ENCODE results near the gene SATL1. TPM values are rescaled to one million over a fixed set of nuclear protein-coding genes. Genes with fewer than 3 reads are reported as not detected.
"Not testable (repeated sequence)": the region's sequence is repeated elsewhere in the genome, so short reads cannot be mapped to it uniquely, and the experiment has no call there.

The SATL1 gene, protein sequence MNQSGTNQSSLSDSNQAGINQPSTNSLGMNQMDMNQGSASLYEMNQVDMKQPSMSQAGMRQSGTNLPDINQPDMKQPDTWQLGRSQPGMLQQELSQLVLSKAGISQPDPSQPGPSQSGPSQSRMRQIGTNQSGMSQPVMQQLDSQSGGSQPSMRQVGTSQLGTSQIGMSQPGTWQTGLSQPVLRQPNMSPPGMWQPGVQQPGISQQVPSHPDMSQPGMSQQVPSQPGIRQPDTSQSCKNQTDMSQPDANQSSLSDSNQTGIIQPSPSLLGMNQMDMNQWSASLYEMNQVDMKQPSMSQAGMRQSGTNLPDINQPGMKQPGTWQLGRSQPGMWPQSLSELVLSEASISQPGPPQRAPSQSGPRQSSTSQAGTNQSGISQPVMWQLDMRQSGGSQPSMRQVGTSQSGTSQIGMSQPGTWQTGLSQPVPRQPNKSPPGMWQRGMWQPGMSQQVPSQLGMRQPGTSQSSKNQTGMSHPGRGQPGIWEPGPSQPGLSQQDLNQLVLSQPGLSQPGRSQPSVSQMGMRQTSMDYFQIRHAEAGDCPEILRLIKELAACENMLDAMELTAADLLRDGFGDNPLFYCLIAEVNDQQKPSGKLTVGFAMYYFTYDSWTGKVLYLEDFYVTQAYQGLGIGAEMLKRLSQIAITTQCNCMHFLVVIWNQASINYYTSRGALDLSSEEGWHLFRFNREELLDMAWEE
- polyA plus RNA-seq: not detected

DNA sequence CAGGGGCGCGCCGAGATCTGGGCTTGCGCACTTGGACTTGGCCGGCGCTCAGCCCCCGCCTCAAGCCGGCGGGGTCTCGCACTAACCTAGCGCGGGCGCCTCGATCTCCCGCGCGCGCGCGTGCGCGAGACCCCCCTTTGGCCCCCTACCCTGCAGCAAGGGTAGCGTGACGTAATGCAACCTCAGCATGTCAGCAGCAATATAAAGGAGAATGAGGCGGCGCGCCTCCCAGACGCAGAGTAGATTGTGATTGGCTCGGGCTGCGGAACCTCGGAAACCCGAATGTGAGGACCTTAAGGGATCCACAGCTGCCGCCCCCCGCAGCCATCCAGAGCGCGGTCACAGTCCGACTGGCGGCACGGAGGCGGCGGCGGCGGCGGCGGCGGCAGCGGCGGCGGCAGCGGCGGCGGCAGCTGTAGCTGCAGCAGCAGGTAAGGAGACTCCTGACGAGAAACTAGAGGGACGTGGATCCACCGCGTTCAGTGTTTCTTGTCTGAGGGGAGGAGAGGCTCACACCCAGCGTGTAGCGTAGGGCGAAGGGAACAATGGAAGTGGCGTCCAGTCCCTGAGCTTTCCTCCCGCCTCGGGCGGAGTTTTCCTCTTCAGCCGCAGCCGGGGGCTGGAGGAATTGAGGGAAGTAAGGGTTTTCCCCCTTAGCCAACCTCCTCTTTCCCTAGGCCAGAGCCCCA, at the start of gene SATL1, which contains the start of gene ZNF711:
SATL1 (minus strand) TSS at position 19 of the 689 bp plus-strand sequence. CDS start 134,811 bp downstream, outside the sequence.
ZNF711 (plus strand) TSS at position 231 of the 689 bp plus-strand sequence. CDS start 3,582 bp downstream, outside the sequence.
- peak within 1 kb of the TSS; percentile 88 to 94 (median 90) for H3K4me3 Mint-ChIP-seq
- H3K9me3 Mint-ChIP-seq: no peaks in the 10 kb centered on the region
- H3K27me3 Mint-ChIP-seq (ENCODE audit: low read depth in 3 of 3): peaks cover 0 to 3% (median 0%) of the 10 kb centered on the region in 3 donors
- peak within 1 kb of the TSS in 5 of 6 donors; percentile 23 to 85 (median 51) for H3K27ac Mint-ChIP-seq
- peaks cover 14 to 17% of the 10 kb centered on the region in 2 donors for H3K4me1 Mint-ChIP-seq
- peak; percentile 5 to 24 (median 12) for DNase-seq
- no peaks in the 10 kb centered on the region for H3K36me3 Mint-ChIP-seq

DNA sequence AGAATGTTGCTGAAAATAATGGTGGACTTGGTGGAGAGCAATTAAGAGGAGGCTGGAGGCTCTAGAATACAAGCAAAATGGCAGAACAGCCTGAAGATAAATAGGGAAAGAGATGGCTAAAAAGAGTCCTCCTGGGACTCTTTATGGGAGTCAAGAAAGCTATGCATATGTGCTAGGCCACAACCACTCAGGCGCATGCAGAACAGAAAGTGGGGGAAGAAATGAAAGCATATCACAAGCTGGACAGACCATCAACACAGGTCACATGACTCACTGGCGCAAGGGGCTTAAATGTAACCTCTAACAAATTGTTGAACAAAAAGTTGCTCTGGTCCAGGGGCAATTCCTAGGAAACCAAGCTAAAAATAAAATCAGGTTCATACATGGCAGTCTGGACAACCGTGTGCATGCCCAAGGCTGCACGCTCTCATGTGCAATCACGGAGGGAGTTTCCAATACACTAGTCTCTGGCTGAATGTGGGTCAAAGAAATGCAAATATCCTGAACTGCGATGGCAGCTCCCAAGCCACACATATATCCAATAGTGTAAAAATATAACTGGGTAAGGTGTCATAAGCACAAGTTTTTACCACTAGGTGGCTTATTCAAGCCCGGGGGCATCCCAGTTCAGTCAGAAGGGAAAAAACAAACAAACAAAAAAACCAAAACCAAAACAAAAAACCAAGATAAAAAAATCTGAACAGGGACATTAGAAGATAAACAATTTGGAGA, 45.6 kb upstream of the SATL1 start:
- Mint-ChIP-seq H3K27ac (no peak overlapping the region), H3K36me3 (no peaks in the 10 kb centered on the region), H3K4me1 (no peaks in the 10 kb centered on the region), H3K4me3 (no peak overlapping the region), H3K27me3 (ENCODE audit: low read depth in 3 of 3) (peaks cover 0 to 3% (median 0%) of the 10 kb centered on the region in 3 donors), H3K9me3 (peaks cover 0 to 6% (median 1%) of the 10 kb centered on the region in 6 donors)
- DNase-seq: no peak

DNA sequence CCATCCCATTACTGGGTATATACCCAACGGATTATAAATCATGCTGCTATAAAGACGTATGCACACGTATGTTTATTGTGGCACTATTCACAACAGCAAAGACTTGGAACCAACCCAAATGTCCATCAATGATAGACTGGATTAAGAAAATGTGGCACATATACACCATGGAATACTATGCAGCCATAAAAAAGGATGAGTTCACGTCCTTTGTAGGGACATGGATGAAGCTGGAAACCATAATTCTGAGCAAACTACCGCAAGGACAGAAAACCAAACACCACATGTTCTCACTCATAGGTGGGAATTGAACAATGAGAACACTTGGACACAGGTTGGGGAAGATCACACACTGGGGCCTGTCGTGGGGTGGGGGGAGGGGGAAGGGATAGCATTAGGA, 41.7 kb upstream of the SATL1 start:
- H3K4me3 Mint-ChIP-seq; H3K27me3 Mint-ChIP-seq (ENCODE audit: low read depth in 3 of 3); DNase-seq; H3K9me3 Mint-ChIP-seq; H3K4me1 Mint-ChIP-seq; H3K36me3 Mint-ChIP-seq; H3K27ac Mint-ChIP-seq: not testable (repeated sequence)

DNA sequence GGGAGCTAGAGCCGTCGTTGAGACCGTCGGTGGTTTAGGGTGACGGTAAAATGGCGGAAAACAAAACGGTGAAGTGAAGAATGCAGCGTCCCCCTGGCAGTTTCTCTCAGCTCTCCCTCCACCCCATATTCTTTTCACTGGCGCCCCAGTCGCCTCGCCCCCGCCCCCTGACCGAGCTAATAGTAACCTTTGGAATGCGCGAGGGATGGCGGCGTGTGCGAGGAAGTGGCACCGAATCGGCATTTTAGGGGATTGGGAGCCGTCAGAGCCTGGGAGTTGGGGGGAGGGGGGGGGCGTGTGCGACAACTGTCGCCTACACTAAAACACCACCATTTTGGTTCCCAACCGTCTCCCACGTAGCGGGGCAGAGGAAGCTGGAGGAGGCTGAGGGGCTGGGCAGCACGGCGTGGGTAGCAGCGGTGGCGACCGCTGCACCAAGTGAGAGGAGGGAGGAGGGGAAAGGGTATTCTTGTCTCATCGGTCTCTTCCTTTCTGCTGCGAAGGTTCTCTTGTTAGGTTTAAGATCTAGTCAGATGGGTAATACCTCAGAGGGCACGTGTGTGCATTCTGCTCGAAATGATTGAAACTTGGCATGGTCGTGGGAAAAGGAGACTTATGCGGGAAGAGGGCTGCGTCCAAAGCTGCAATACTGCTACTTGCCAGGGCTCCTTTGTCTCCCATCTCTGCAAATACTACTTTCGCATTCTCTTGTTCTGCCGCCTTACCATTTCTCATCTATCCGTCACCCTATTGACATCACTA, 1.1 kb upstream of the SATL1 start:
- H3K4me3 Mint-ChIP-seq: peak overlapping the region; percentile 88 to 94 (median 90)
- H3K9me3 Mint-ChIP-seq: no peaks in the 10 kb centered on the region
- peak overlapping the region in 5 of 6 donors; percentile 23 to 85 (median 51) for H3K27ac Mint-ChIP-seq
- DNase-seq: peak in 2 of 3 donors; percentile 3 to 9
- no peaks in the 10 kb centered on the region for H3K36me3 Mint-ChIP-seq
- peaks cover 14 to 17% of the 10 kb centered on the region in 2 donors for H3K4me1 Mint-ChIP-seq
- H3K27me3 Mint-ChIP-seq (ENCODE audit: low read depth in 3 of 3): peaks cover 0 to 3% (median 0%) of the 10 kb centered on the region in 3 donors

DNA sequence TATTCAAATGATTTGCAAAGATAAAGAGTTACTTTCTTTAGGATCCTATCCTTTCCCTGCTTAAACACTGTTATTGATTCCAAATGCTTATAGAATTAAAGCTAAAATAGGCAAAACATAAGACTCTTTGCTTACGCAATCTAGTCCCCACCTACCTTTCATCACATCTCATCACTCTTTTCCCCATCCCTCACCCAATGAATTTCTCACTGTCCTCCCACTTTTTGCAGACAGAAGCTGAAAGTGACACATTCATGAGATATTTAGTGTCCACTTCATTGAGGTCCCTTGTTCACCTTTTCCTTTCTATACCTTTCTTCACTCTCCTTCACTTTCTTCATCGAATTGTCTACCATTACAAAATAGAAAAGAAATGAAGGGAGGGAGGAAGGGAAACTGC, 424 bp downstream of the SATL1 start:
- Mint-ChIP-seq H3K27ac (peak overlapping the region in 1 of 6 donors; percentile 20), H3K9me3 (no peaks in the 10 kb centered on the region), H3K27me3 (ENCODE audit: low read depth in 3 of 3) (peaks cover 2 to 3% (median 3%) of the 10 kb centered on the region in 3 donors), H3K4me1 (peaks cover 14 to 17% of the 10 kb centered on the region in 2 donors), H3K4me3 (peak overlapping the region; percentile 36 to 90 (median 71)), H3K36me3 (no peaks in the 10 kb centered on the region)
- no peak for DNase-seq

DNA sequence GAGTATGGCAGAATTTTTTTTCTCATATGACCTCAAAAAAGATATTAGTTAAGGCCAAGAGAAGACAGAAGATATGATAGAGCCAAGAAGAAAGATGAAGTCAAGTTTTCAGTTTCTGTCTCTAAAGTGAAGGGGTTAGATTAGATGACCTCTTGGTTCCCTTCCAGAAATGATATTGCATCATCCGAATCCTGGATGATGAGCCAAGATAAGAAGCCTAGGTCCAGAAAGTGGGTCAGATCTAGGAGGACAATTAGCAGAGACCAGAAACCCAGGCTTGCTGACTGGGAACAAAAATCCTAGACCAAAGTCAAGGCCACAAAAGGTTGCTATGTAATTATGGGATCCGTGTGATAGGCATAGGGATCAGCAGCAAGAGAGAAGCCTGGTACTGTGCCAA, 20.2 kb downstream of the SATL1 start:
- no peak for DNase-seq
- Mint-ChIP-seq H3K36me3 (no peaks in the 10 kb centered on the region), H3K4me3 (no peak overlapping the region), H3K4me1 (no peaks in the 10 kb centered on the region), H3K9me3 (peaks cover 0 to 3% (median 0%) of the 10 kb centered on the region in 6 donors), H3K27me3 (ENCODE audit: low read depth in 3 of 3) (peaks cover 2 to 6% (median 4%) of the 10 kb centered on the region in 3 donors), H3K27ac (no peak overlapping the region)

DNA sequence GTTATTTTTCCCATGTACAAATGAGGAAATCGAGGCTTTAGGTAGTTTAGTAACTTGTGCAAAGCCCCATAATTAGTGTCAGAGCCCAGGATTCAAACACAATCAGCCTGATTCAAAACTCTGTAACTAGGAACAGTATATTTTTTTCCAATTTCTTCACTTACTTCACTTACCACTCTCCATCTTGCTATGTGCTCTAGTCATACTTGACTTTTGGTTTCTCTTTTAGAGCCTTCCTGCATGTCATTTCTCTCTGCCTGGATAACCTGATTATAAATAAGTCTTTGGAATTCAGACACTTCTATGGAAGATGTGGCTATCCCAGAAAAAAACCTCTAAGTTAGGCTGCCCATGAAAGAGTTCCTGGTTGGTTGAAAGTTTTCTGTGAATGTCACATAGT, 22.2 kb downstream of the SATL1 start:
- Mint-ChIP-seq H3K27ac (no peak overlapping the region), H3K9me3 (peaks cover 0 to 3% (median 0%) of the 10 kb centered on the region in 6 donors), H3K36me3 (no peaks in the 10 kb centered on the region), H3K4me1 (no peaks in the 10 kb centered on the region), H3K27me3 (ENCODE audit: low read depth in 3 of 3) (peaks cover 2 to 6% (median 4%) of the 10 kb centered on the region in 3 donors), H3K4me3 (no peak overlapping the region)
- no peak for DNase-seq

DNA sequence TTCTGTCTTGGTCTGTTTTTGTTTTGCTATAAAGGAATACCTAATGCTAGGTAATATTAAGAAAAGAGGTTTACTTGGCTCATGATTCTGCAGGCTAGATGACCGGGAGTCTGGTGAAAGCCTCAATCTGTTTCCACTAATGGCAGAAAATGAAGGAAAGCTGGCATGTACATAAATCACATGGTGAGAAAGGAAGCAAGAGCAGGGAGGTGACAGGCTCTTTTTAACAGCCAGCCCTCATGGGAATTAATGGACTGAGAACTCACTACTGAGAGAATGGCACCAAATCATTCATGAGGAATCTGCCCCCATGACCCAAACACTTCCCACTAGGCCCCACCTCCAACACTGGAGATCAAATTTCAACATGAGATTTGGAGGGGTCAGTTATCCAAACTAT, 27.6 kb downstream of the SATL1 start:
- no peaks in the 10 kb centered on the region for H3K4me1 Mint-ChIP-seq
- peaks cover 2 to 4% (median 2%) of the 10 kb centered on the region in 3 donors for H3K27me3 Mint-ChIP-seq (ENCODE audit: low read depth in 3 of 3)
- H3K36me3 Mint-ChIP-seq: no peaks in the 10 kb centered on the region
- no peak for DNase-seq
- no peak overlapping the region for H3K27ac Mint-ChIP-seq
- H3K9me3 Mint-ChIP-seq: peaks cover 0 to 3% (median 0%) of the 10 kb centered on the region in 6 donors
- no peak overlapping the region for H3K4me3 Mint-ChIP-seq

DNA sequence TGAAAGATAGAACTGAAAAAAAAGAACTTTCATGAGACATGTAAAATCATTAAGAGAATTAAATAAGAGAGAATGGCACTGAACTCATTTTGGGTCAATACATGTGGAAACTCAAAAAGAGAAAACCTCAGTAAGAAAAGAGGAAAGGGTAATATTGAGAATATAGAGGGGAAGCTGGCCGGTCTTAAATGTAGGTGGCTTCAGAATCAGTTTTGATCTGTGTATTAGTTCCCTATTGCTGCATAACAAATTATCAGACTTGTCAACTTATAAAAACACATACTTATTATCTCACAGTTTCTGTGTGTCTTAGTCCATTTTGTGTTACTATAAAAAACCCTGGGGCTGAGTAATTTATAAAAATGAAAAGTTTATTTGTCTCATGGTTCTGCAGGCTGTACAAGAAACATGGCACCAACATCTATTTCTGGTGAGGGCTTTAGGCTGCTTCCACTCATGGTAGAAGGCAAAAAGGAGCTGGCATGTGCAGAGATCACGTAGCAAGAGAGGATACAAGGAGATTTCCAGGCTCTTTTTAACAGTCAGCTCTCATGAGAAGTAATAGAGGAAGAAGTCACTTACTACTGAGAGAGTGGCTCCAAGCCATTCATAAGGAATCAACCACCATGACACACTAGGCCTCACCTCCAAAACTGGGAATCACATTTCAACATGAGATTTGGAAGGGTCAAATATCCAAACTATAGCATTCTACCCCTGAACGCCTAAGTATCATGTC, 29.6 kb downstream of the SATL1 start:
- no peak overlapping the region for H3K4me3 Mint-ChIP-seq
- no peaks in the 10 kb centered on the region for H3K4me1 Mint-ChIP-seq
- peaks cover 0 to 5% (median 0%) of the 10 kb centered on the region in 6 donors for H3K9me3 Mint-ChIP-seq
- no peak for DNase-seq
- H3K27ac Mint-ChIP-seq: no peak overlapping the region
- no peaks in the 10 kb centered on the region for H3K36me3 Mint-ChIP-seq
- peaks cover 0 to 6% (median 0%) of the 10 kb centered on the region in 3 donors for H3K27me3 Mint-ChIP-seq (ENCODE audit: low read depth in 3 of 3)

DNA sequence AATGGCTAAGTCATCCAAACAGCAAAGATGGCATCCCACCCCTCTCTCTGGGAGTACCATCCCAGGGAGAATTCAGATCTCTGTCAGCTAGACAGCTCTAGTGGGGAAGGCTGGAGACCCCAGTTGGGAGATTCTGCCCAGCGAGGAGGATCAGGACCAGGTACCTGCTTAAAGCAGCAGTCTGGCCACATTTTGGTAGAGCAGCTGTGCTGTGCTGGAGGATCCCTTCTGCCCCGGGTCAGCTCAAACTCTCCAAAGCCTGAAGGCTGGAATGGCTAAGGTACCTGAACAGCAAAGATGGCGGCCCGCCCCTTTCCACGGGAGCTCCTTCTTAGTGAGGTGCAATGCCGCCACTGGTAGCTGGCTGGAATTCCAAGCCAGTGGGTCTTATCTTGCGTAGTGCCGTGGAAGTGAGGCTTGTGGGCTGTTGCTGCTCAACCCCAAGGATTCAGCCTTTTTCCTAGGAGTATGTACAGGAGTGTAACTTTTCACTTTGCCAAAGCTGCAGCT, 40.1 kb downstream of the SATL1 start:
- peaks cover 0 to 4% (median 0%) of the 10 kb centered on the region in 6 donors for H3K9me3 Mint-ChIP-seq
- H3K4me1 Mint-ChIP-seq: no peaks in the 10 kb centered on the region
- no peak for DNase-seq
- H3K27ac Mint-ChIP-seq: no peak overlapping the region
- no peaks in the 10 kb centered on the region for H3K36me3 Mint-ChIP-seq
- peaks cover 0 to 5% (median 0%) of the 10 kb centered on the region in 3 donors for H3K27me3 Mint-ChIP-seq (ENCODE audit: low read depth in 3 of 3)
- H3K4me3 Mint-ChIP-seq: no peak overlapping the region

DNA sequence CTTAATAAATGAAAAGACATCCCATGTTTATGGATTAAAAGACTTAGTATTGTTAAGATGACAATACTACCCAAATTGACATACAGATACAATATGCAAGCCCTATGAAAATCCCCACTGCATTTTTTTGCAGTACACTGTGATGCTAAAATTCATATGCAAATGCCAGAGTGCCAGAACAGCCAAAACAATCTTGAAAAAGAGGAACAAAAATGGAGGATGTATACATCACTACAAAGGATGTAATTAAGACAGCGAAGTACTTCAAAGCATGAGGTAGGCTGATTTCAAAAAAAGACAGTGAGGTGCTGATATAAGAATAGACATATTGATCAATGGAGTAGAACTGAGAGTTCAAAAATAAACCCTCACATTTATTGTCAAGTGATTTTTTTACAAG, 47.3 kb downstream of the SATL1 start:
- H3K27ac Mint-ChIP-seq: no peak overlapping the region
- no peaks in the 10 kb centered on the region for H3K4me1 Mint-ChIP-seq
- peaks cover 0 to 6% (median 0%) of the 10 kb centered on the region in 6 donors for H3K9me3 Mint-ChIP-seq
- no peak overlapping the region for H3K4me3 Mint-ChIP-seq
- H3K36me3 Mint-ChIP-seq: no peaks in the 10 kb centered on the region
- DNase-seq: no peak
- H3K27me3 Mint-ChIP-seq (ENCODE audit: low read depth in 3 of 3): peaks cover 0 to 1% (median 0%) of the 10 kb centered on the region in 3 donors

DNA sequence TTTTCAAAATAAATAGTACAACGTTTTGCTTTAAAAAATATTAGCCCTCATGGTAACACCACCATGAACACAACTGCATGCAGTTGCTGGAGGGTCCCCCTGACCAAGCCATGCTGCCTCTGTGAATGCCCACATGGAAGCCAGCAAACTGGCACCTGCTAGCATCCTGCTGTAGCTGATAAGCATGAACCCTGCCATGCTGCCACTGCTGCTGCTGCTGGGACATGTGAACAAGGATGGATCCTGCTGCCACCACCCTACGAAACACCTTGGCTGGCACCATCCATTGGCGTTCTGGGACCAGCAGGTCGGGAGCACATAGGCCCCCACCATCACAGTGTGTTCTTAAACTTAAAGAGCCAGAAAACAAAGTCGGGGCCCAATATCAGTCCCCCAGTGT, 83.9 kb downstream of the SATL1 start:
- Mint-ChIP-seq H3K27me3 (ENCODE audit: low read depth in 3 of 3) (no peaks in the 10 kb centered on the region), H3K27ac (no peak overlapping the region), H3K36me3 (no peaks in the 10 kb centered on the region), H3K9me3 (peaks cover 0 to 2% (median 0%) of the 10 kb centered on the region in 6 donors), H3K4me1 (no peaks in the 10 kb centered on the region), H3K4me3 (no peak overlapping the region)
- no peak for DNase-seq

Data from immature natural killer cell (primary cell).